Peyer's patch (tissue), 4 donors: ENCODE data around the gene MPLKIP.
"Not testable (repeated sequence)": the region's sequence is repeated elsewhere in the genome, so short reads cannot be mapped to it uniquely, and the experiment has no call there.

Experiments
- CTCF ChIP-seq, 6 experiments: fragments of 450-650 bp in 4 of 6; fragments of 200-600 bp in 2 of 6; sonication (generic) in 1 of 6; IDR thresholded peaks; one replicate each; pipeline ENCODE4 v1.5.1; 2017 to 2019; ENCODE audit warnings: antibody characterized with exemption in 6 of 6, mild to moderate bottlenecking in 3 of 6, moderate library complexity in 1 of 6
- POLR2A ChIP-seq, 2 donors: fragments of 450-650 bp; IDR thresholded peaks; one replicate each; pipeline ENCODE4 v1.5.1; 2017; ENCODE audit warnings: antibody characterized with exemption in 2 of 2, mild to moderate bottlenecking in 2 of 2, moderate library complexity in 2 of 2

- TF ChIP-seq CTCF, POLR2A (IDR thresholded peaks at IDR 0.05): not testable (repeated sequence)
Measured at GRCh38 chr7:40118201-40118600, 16.2 kb downstream of the MPLKIP start.
